Brain microvascular endothelial cell (primary cell): ENCODE measurements around the gene UTP20.

Experiments used
- DNase-seq: peaks from one replicate; pipeline ENCODE4 v3.0.0-alpha.2; 2020
- H3K27ac ChIP-seq: fragments of 250-450 bp; sonication (Bioruptor Pico); 2 replicates; pipeline ENCODE4 v1.5.1; 2020; ENCODE audit warnings: mild to moderate bottlenecking, moderate library complexity
- H3K27me3 ChIP-seq: fragments of 250-450 bp; sonication (Bioruptor Pico); replicated peaks from 2 replicates; pipeline ENCODE4 v1.5.1; 2020; ENCODE audit warnings: mild to moderate bottlenecking
- H3K36me3 ChIP-seq: fragments of 250-450 bp; sonication (Bioruptor Pico); replicated peaks from 2 replicates; pipeline ENCODE4 v1.5.1; 2020; ENCODE audit warnings: mild to moderate bottlenecking
- H3K4me3 ChIP-seq: 2 replicates; pipeline ENCODE4 v1.5.1; 2011; ENCODE audit warnings: low read depth, mild to moderate bottlenecking, control low read depth, low read length, moderate library complexity
- in situ Hi-C: cut with HindIII; loops from 2 replicates; pipeline ENCODE4 v1.10.0; 2017; ENCODE audit warnings: low sequenced_read_pairs, low pct_ligation_motif_present
- TF ChIP-seq, protein P1 (sequence below): IDR thresholded peaks from 2 replicates; pipeline ENCODE4 v1.5.1; 2011; ENCODE audit warnings: low read depth, mild to moderate bottlenecking, moderate library complexity, low read length, control low read depth, inconsistent platforms; ENCODE audit errors: missing control alignments

Gene UTP20

DNA sequence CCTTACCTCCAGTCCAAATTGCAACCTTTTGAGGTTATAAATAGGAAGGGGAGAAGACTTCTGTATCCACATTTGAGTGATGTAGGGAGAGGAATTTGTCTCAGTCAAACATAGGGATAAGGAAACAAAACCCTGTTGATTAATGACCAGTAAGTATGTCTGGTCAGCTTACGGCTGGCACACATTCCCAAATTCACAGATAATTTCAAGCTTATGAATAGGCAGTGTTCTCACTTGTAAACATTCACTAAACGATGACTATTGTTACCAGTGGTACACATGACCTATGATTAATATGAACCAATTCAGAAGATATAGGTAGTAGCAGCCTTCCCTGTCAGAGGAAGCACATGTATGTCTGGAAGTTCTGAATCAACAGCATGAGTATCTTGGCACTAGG, 36.8 kb upstream of the UTP20 start:
- TF ChIP-seq, protein P1, sequence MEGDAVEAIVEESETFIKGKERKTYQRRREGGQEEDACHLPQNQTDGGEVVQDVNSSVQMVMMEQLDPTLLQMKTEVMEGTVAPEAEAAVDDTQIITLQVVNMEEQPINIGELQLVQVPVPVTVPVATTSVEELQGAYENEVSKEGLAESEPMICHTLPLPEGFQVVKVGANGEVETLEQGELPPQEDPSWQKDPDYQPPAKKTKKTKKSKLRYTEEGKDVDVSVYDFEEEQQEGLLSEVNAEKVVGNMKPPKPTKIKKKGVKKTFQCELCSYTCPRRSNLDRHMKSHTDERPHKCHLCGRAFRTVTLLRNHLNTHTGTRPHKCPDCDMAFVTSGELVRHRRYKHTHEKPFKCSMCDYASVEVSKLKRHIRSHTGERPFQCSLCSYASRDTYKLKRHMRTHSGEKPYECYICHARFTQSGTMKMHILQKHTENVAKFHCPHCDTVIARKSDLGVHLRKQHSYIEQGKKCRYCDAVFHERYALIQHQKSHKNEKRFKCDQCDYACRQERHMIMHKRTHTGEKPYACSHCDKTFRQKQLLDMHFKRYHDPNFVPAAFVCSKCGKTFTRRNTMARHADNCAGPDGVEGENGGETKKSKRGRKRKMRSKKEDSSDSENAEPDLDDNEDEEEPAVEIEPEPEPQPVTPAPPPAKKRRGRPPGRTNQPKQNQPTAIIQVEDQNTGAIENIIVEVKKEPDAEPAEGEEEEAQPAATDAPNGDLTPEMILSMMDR: no peak
- no peak for DNase-seq

DNA sequence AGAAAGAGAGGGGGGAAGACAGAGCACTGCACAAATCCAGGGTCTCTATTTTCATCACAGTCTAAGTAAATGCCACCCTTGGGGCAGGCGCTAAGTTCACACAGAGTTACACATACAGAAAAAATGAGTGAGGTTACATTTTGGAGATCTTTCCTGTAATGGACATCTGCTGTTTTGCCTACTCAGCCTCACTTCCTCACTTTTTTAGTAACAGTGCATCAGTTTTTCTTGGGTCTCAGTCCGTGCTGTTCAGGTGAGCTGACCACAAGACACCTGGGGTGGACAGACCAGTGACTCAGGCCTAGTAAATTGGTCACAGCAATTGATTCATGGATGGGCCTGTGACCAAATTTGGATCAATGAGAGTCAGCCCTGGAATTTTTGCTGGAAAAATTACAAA, 36.3 kb upstream of the UTP20 start:
- Histone ChIP-seq H3K4me3 (no peak overlapping the region), H3K36me3 (no peaks in the 10 kb centered on the region), H3K27ac (no peak overlapping the region), H3K27me3 (no peaks in the 10 kb centered on the region)
- TF ChIP-seq, protein P1: no peak
- DNase-seq: no peak
- in situ Hi-C loops: no loop called here

More for the DNA sequence above, 36.8 kb upstream of the UTP20 start:
- Histone ChIP-seq H3K27ac (no peak overlapping the region), H3K27me3 (no peaks in the 10 kb centered on the region), H3K4me3 (no peak overlapping the region), H3K36me3 (no peaks in the 10 kb centered on the region)
- in situ Hi-C loops: no loop called here

DNA sequence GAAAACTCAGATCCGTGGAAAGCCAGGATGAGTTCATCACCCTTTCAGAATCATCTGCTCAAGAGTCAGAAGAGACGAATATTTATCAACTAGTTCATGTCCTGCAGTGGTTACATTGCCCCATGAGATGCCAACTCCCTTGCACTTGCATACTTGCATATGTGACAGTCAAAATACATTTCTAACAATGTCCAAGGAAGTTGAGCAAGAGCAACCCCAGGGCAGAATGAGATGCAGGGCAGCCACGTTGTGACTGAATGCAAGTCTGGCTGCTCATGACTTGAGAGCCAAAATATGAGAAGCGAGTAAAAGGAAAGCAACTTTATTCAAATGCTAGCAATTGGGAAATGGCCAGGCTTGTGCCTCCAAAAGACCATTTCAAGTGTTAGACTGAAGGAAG, 23.6 kb upstream of the UTP20 start:
- Histone ChIP-seq H3K27me3 (no peaks in the 10 kb centered on the region), H3K4me3 (no peak overlapping the region), H3K27ac (no peak overlapping the region), H3K36me3 (no peaks in the 10 kb centered on the region)
- TF ChIP-seq, protein P1: no peak
- in situ Hi-C loops: no loop called here
- DNase-seq: no peak

DNA sequence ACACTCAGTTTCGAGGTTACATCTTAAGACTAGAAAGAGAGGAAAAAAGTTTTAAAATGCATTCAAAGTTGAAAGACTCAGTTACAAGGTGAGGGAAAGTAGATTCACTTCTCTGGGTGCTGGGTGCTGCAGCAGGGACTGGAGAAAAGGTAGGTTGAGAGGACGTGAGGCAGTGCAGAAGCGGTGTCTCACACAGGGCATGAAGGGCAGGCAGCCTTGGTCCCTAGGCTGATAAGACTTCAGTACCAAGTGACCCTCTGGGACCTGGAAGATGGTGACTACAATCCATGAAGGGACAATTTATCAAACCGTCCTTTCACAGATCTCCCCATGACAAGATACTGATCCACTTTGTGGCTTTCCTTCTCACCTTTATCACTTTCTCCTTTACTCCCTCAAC, 22.5 kb upstream of the UTP20 start:
- in situ Hi-C loops: no loop called here
- Histone ChIP-seq H3K36me3 (no peaks in the 10 kb centered on the region), H3K27ac (no peak overlapping the region), H3K27me3 (no peaks in the 10 kb centered on the region), H3K4me3 (no peak overlapping the region)
- DNase-seq: no peak
- TF ChIP-seq, protein P1: no peak

DNA sequence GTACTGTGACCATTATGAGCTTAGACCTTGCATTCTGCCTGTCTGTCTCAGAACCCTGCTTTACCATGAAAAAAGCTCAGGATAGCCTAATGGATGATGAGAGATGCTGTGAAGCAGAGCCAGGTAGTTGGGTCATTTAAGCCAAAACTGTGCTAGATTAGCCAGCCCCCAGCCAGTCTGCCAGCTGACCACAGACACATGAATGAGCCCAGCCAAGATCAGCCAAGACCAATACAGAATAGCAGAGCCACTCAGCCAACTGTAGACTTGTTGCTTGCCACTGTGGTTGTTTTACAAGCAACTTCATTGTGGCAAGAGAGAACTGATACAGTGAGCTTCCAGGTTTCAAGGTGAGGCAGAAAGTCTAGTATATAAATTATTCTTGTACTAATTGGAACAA, 12.8 kb upstream of the UTP20 start:
- in situ Hi-C loops: no loop called here
- DNase-seq: no peak
- H3K4me3 ChIP-seq: no peak overlapping the region
- H3K36me3 ChIP-seq: no peaks in the 10 kb centered on the region
- TF ChIP-seq, protein P1: no peak
- H3K27ac ChIP-seq: no peak overlapping the region
- H3K27me3 ChIP-seq: no peaks in the 10 kb centered on the region

DNA sequence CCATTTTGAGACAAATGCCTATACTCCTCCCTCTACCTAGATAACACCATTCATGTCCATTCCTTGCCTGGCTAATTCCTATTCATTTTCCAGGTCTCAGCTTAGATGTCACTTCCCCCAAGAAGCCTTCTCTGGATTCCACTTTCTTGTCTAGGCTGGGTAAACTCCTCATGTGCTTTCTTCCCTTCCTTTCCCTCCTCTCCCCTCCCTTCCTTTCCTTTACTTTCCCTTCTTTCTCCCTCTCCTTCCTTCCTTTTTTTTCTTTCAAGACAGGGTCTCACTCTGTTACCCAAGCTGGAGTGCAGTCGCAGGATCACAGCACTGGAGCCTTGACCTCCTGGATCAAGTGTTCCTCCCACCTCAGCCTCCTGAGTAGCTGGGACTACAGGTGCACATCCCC, 3.5 kb upstream of the UTP20 start:
- H3K4me3 ChIP-seq: no peak overlapping the region
- H3K27me3 ChIP-seq: no peaks in the 10 kb centered on the region
- no peaks in the 10 kb centered on the region for H3K36me3 ChIP-seq
- in situ Hi-C loops: no loop called here
- H3K27ac ChIP-seq: no peak overlapping the region
- DNase-seq: no peak
- TF ChIP-seq, protein P1: no peak
